SK-MEL-5 (cell line): ENCODE data around the gene FAM193A. TPM values are rescaled to one million over a fixed set of nuclear protein-coding genes. Genes with fewer than 3 reads are reported as not detected.
"Not testable (repeated sequence)": the region's sequence is repeated elsewhere in the genome, so short reads cannot be mapped to it uniquely, and the experiment has no call there.

ENCODE experiments used
- DNase-seq: peaks from one replicate; pipeline ENCODE4 v3.0.0-alpha.2; 2016; ENCODE audit warnings: low read depth, low spot score
- in situ Hi-C: cut with HindIII; loops from 2 replicates; pipeline ENCODE4 v1.10.0; 2016; ENCODE audit warnings: low sequenced_read_pairs, high pct_unique_total_duplicates, low pct_unique_long_range_greater_than_20kb
- small RNA-seq, 2 experiments: library from RNA; depleted of rRNA; stranded (forward); fragments of <200 nt; gene quantifications; one replicate each; pipeline ENCODE3, GENCODE V24; 2014
- total RNA-seq: library from RNA; depleted of rRNA; stranded (reverse); fragments of >200 nt; shearing (Covaris generic); gene quantifications from 2 replicates; pipeline ENCODE4 v1.2.3, GENCODE V29; 2014; rRNA removed

The FAM193A gene
- total RNA-seq, 1 experiment from 2014 or later: 6.3 TPM

- no peak for DNase-seq
- in situ Hi-C loops: no loop called here
These were observed 224.8 kb downstream of the FAM193A start for GRCh38 chr4:2761035-2761923.

GRCh38 chr4:2762048-2762447 lies 225.6 kb downstream of the FAM193A start:
- no peak for DNase-seq
- in situ Hi-C loops: no loop called here

- DNase-seq, in situ Hi-C loops: not testable (repeated sequence)
These were observed 226.3 kb downstream of the FAM193A start for GRCh38 chr4:2762486-2763370.

- no peak for DNase-seq
- in situ Hi-C loops: no loop called here
These were observed 227.1 kb downstream of the FAM193A start for GRCh38 chr4:2763511-2763967.

- DNase-seq: no peak
- in situ Hi-C loops: no loop called here
These were observed 229.5 kb downstream of the FAM193A start for GRCh38 chr4:2765832-2766526.

- DNase-seq: no peak
- in situ Hi-C loops: no loop called here
These were observed 230.7 kb downstream of the FAM193A start for GRCh38 chr4:2767046-2767704.

- DNase-seq: no peak
- in situ Hi-C loops: no loop called here
These were observed 231.2 kb downstream of the FAM193A start for GRCh38 chr4:2767705-2768074.

- in situ Hi-C loops: no loop called here
- DNase-seq: no peak
These were observed 231.7 kb downstream of the FAM193A start for GRCh38 chr4:2768124-2768523.

- DNase-seq: no peak
- in situ Hi-C loops: no loop called here
These were observed 232.5 kb downstream of the FAM193A start for GRCh38 chr4:2768921-2769336.

GRCh38 chr4:2771264-2771663 lies 234.8 kb downstream of the FAM193A start:
- DNase-seq: no peak
- in situ Hi-C loops: no loop called here

- in situ Hi-C loops, DNase-seq: not testable (repeated sequence)
These were observed 244.2 kb downstream of the FAM193A start for GRCh38 chr4:2780643-2781042.

GRCh38 chr4:2781911-2782310 lies 245.5 kb downstream of the FAM193A start:
- no peak for DNase-seq
- in situ Hi-C loops: no loop called here

Small RNA genes lying within 50 kb of the gene (small RNA-seq; reads per million reads assigned to genes)
- gene CR545473.1 (0 reads per million in 2 experiments), gene RF00019 (0 reads per million in 2 experiments)

Other genes starting within 250 kb of the FAM193A start
- 2.6 and 3.1 TPM in 2 replicates for gene ZFYVE28, start 118.0 kb upstream of the FAM193A start, total RNA-seq
- not detected in 2 replicates for gene CFAP99, start 117.7 kb upstream of the FAM193A start, total RNA-seq
- 45.0 and 50.1 TPM in 2 replicates for gene RNF4, start 67.5 kb upstream of the FAM193A start, total RNA-seq
- gene TNIP2, start 219.7 kb downstream of the FAM193A start, total RNA-seq: 41.1 and 43.2 TPM in 2 replicates